ENCODE results near the gene RNF112. TPM values are rescaled to one million over a fixed set of nuclear protein-coding genes. Genes with fewer than 3 reads are reported as not detected.

The RNF112 gene
- total RNA-seq, 1 experiment from 2014 or later = 4.9 TPM

GRCh38 chr17:19431691-19432090 lies 20.7 kb downstream of the RNF112 start:
- ATAC-seq = no peak
- TF ChIP-seq FOXJ3 (CRISPR knock-in tag; IDR thresholded peaks at IDR 0.05; ENCODE audit: borderline replicate concordance) (no peak), AR (CRISPR knock-in tag; IDR thresholded peaks at IDR 0.05) (no peak), TEAD4 (CRISPR knock-in tag; IDR thresholded peaks at IDR 0.05) (no peak), HMGA2 (CRISPR knock-in tag; IDR thresholded peaks at IDR 0.05) (no peak), SMAD4 (CRISPR knock-in tag; IDR thresholded peaks at IDR 0.05) (no peak), USF2 (CRISPR knock-in tag; IDR thresholded peaks at IDR 0.05) (no peak), NFATC4 (CRISPR knock-in tag; IDR thresholded peaks at IDR 0.05) (no peak), RORB (CRISPR knock-in tag; IDR thresholded peaks at IDR 0.05) (no peak)
- TF ChIP-seq, protein P1, sequence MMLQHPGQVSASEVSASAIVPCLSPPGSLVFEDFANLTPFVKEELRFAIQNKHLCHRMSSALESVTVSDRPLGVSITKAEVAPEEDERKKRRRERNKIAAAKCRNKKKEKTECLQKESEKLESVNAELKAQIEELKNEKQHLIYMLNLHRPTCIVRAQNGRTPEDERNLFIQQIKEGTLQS (CRISPR knock-in tag; conservative IDR thresholded peaks at IDR 0.05) = no peak
- TF ChIP-seq, protein P2, sequence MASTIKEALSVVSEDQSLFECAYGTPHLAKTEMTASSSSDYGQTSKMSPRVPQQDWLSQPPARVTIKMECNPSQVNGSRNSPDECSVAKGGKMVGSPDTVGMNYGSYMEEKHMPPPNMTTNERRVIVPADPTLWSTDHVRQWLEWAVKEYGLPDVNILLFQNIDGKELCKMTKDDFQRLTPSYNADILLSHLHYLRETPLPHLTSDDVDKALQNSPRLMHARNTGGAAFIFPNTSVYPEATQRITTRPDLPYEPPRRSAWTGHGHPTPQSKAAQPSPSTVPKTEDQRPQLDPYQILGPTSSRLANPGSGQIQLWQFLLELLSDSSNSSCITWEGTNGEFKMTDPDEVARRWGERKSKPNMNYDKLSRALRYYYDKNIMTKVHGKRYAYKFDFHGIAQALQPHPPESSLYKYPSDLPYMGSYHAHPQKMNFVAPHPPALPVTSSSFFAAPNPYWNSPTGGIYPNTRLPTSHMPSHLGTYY (CRISPR knock-in tag; IDR thresholded peaks at IDR 0.05) = no peak
- Mint-ChIP-seq H3K36me3 (no peaks in the 10 kb centered on the region), H3K9me3 (no peaks in the 10 kb centered on the region), H3K27ac (peak overlapping the region; percentile 12; the same call in 1 of the 2 replicates), H3K4me3 (no peak overlapping the region), H3K27me3 (ENCODE audit: low read depth) (no peaks in the 10 kb centered on the region), H3K4me1 (peaks cover 51% of the 10 kb centered on the region)
- ChIA-PET POLR2A (no interaction called here), CTCF (interaction anchor here (4.3 kb wide), 1 partner anchor 69 kb away, joined by 32 read pairs; the partner anchor contains the start of gene B9D1)
- DNase-seq (ENCODE audit: low spot score) = no peak

GRCh38 chr17:19433255-19433654 lies 22.2 kb downstream of the RNF112 start:
- peak; percentile 87 for ATAC-seq
- peaks cover 55% of the 10 kb centered on the region for H3K4me1 Mint-ChIP-seq
- POLR2A ChIA-PET = interaction anchor here (2.0 kb wide), 1 partner anchor 55 kb away, joined by 10 read pairs; the partner anchor contains the start of gene MAPK7
- H3K36me3 Mint-ChIP-seq = no peaks in the 10 kb centered on the region
- H3K27ac Mint-ChIP-seq = peak overlapping the region; percentile 60
- TF ChIP-seq E2F5 (CRISPR knock-in tag; IDR thresholded peaks at IDR 0.05) (no peak), ATF1 (CRISPR knock-in tag; IDR thresholded peaks at IDR 0.05) (no peak), HMGA2 (CRISPR knock-in tag; IDR thresholded peaks at IDR 0.05) (no peak), FOXJ3 (CRISPR knock-in tag; IDR thresholded peaks at IDR 0.05; ENCODE audit: borderline replicate concordance) (no peak), GTF2I (CRISPR knock-in tag; conservative IDR thresholded peaks at IDR 0.05) (no peak), ZNF263 (CRISPR knock-in tag; IDR thresholded peaks at IDR 0.05; ENCODE audit: low read depth) (no peak), E2F4 (CRISPR knock-in tag; IDR thresholded peaks at IDR 0.05; ENCODE audit: borderline replicate concordance, low read depth) (no peak), MLX (CRISPR knock-in tag; IDR thresholded peaks at IDR 0.05) (no peak), CREM (CRISPR knock-in tag; IDR thresholded peaks at IDR 0.05) (no peak), E2F1 (CRISPR knock-in tag; IDR thresholded peaks at IDR 0.05) (no peak)
- TF ChIP-seq, protein P3, sequence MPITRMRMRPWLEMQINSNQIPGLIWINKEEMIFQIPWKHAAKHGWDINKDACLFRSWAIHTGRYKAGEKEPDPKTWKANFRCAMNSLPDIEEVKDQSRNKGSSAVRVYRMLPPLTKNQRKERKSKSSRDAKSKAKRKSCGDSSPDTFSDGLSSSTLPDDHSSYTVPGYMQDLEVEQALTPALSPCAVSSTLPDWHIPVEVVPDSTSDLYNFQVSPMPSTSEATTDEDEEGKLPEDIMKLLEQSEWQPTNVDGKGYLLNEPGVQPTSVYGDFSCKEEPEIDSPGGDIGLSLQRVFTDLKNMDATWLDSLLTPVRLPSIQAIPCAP (CRISPR knock-in tag; IDR thresholded peaks at IDR 0.05) = no peak
- TF ChIP-seq, protein P2 (CRISPR knock-in tag; IDR thresholded peaks at IDR 0.05) = no peak
- no peak overlapping the region for H3K4me3 Mint-ChIP-seq
- CTCF ChIA-PET = interaction anchor here (0.8 to 4.3 kb wide), 20 partner anchors 9 to 333 kb away, joined by 3 to 32 read pairs (median 5); partner anchors contain the start of genes ALDH3A2, B9D1 and SLC47A2
- no peak for DNase-seq (ENCODE audit: low spot score)
- H3K27me3 Mint-ChIP-seq (ENCODE audit: low read depth) = no peaks in the 10 kb centered on the region
- no peaks in the 10 kb centered on the region for H3K9me3 Mint-ChIP-seq
